NCI-H748 (cell line): ENCODE data around the gene MSH4.
A peak's percentile ranks its signal among the peaks of the same experiment; 100 is the strongest.
"Not testable (repeated sequence)": the region's sequence is repeated elsewhere in the genome, so short reads cannot be mapped to it uniquely, and the experiment has no call there.

Source experiments
- DNase-seq: peaks from one replicate; lab custom pipeline; 2025; ENCODE audit not compliant: unreplicated experiment; lab: John Stamatoyannopoulos, UW

Gene MSH4

DNA sequence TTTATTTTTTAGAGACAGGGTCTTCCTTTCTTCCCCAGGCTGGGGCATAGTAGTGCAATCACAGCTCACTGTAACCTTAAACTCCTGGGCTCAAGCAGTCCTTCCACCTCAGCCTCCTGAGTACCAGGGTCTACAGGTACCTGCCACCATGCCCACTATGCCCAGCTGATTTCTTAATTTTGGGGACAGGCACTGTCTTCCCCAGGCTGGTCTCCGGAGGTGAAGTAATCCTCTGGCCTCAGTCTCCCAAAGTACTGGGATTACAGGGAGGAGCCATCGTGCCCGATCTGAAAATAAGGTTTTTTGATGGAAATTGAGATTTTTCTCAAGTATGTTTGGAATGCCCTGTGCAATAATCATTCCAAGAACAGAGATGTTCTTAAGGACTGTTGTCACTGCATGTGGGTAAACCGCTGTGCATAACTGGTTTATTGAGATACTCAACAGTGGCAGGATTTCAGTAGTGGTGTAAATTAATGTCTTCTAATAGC is 934 bp upstream of the MSH4 start:
- no peak for DNase-seq

- DNase-seq, result no peak
Observed at GRCh38 chr1:75797273-75797588, 549 bp downstream of the MSH4 start.

DNA sequence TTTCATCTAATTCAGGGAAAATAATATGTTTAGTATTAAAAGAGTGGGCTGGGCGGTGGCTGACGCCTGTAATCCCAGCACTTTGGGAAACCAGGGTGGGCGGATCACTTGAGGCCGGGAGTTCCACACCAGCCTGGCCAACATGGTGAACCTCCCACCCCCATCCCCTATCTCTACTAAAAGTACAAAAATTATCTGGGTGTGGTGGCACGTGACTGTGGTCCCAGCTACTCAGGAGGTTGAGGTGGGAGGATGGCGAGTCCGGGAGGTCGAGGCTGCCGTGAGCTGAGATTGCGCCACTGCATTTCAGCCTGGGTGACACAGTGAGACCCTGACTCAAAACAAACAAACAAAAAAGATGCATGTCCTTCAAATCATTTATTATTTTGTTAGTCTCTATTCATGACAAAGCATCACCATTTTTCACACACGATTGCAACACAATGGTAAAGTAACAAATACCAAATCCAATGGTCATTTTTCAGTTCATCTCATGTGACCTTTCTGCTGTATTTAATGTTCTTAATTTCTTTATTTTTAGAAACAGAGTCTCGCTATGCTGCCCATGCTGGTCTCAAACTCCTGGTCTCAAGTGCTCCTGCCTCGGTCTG is 1.0 kb downstream of the MSH4 start:
- DNase-seq, result no peak

GRCh38 chr1:75801480-75801879 is 4.8 kb downstream of the MSH4 start:
- DNase-seq, result not testable (repeated sequence)

DNA sequence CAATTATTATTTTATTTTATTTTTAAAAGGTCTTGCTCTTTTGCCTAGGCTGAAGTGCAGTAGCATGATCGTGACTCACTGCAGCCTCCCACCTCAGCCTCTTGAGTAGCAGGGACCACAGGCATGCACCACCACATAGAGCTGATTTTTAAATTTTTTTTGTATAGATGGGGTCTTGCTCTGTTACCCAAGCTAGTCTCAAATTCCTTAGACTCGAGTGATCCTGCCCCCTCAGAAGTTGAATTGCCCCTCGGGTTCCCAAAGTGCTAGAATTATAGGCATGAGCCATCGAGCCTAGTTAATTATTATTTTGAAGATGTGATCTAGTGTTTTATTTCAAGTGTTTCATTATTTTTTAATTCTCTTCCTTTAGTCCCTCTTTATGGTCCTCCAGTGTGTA is 12.2 kb downstream of the MSH4 start:
- DNase-seq, result no peak

GRCh38 chr1:75810113-75810512 is 13.4 kb downstream of the MSH4 start:
- not testable (repeated sequence) for DNase-seq

DNA sequence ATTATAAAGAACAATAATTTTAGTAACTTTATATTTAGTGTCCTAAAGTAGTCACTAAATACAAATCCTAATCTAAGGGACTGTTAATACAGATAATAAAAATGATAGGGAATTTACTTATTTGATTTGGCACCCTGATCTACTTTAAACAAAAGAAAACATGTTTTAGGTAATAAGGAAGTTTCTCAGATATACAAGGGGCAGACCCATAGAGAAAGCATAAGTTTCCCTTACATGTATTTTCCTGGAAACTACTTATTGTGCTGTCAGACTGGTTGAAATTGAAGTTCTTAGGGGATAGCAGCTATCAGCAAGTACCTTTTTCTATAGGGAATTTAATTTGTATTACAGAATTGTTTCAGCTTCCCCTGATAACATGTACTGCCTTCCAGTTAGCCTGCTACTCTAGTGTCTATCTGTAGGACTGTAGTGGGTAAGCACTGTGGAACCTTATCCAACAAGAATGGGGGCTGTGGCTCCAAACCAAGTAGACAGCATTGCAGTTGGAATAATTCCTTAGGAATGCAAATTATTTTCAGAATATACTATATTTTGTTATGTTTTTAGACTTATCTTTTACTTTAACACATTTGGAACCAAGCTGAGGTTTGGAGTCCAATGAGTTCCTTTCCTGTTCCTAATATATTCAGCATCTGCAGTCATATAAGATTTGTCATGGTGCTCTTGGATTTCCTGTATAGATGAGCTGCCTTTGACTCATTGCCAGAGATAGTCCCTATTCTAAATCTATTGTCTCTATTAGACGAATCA is 14.7 kb downstream of the MSH4 start:
- DNase-seq, result no peak

DNA sequence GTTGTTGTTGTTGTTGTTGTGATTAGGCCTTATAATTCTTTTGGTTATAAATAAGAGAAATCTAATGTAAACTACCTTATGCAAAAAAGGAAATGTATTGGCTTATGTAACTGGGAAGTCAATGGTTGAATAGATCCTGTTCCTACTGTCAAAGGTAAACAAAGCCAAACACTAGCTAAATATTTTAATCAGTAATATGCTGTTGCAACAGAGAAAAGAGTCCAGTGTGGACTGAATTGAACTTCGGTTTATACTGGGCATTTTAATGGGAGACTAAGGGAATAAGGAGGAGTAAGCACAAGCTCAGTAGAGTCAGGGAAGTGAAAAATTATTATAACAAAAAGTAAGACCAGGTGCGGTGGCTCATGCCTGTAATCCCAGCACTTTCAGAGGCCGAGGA is 15.4 kb downstream of the MSH4 start:
- DNase-seq, result no peak

DNA sequence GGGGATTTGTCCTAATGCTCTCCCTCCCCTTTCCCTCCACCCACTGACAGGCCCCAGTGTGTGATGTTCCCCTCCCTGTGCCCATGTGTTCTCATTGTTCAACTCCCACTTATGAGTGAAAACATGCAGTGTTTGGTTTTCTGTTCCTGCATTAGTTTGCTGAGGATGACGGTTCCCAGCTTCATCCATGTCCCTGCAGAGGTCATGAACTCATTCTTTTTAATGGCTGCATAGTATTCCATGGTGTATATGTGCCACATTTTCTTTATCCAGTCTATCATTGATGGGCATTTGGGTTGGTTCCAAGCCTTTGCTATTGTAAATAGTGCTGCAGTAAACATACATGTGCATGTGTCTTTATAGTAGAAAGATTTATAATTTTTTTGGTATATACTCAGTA is 26.9 kb downstream of the MSH4 start:
- not testable (repeated sequence) for DNase-seq

DNA sequence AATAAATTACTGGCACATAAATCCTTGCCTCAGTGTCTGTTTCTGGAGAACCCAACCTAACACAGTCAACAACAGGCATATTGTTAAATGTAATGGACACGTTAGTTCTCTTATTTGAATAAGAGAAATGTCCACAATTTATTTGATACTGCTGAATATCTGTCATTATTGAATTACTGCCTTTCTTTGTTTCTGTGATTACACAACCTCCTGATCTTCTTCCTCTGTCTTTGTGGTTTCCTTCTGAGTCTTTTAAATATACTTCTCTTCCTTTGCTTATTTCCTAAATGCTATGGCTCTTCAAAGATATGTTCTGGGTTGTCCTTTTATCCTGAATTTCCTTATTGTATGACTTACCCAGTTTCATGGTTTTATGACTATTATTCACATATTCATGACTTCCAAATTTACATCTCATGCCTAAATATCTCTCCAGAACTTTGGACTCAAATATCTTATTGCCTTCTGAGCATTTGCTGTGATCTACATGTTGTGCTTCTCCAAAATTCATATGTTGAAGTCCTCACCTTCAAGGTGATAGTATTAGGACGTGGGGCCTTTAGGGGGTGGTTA is 39.9 kb downstream of the MSH4 start:
- DNase-seq, result no peak

- DNase-seq, result no peak
Observed at GRCh38 chr1:75838079-75838478, 41.4 kb downstream of the MSH4 start.

- DNase-seq, result no peak
Observed at GRCh38 chr1:75841421-75841820, 44.7 kb downstream of the MSH4 start.

DNA sequence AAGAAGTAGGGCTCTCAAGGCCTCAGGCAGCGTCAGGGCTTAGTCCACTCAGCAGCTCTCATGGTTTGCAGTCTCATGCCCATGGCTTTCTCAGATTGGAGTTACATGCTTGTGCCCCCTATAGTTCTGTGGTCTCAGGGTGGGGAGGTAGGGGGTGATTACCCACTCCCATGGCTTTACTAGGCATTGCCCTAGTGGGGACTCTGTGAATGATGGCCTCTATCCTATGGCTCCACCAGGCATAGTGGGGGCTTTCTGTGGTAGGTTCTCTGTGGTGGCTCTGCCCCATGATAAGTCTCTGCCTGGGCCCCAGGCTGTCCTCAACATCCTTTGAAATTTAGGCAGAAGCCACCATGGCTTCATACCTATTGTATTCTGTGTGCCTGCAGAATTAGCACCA is 48.9 kb downstream of the MSH4 start:
- no peak for DNase-seq

DNA sequence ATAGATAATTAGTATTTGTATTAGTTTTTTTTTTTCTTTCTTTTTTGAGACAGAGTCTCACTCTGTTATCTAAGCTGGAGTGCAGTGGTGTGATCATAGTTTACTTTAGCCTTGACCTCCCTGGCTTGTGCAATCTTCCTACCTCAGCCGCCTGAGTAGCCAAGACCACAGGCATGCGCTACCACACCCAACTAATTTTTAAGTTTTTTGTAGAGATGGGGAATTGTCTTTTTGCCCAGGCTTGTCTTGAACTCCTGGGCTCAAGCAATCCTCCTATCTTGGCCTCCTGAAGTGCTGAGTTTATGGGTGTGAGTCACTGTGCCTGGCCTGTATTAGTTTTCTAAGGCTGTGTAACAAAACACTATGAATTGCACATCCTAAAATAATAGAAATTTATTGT is 58.3 kb downstream of the MSH4 start:
- no peak for DNase-seq

- DNase-seq, result no peak
Observed at GRCh38 chr1:75855734-75856133, 59.1 kb downstream of the MSH4 start.

DNA sequence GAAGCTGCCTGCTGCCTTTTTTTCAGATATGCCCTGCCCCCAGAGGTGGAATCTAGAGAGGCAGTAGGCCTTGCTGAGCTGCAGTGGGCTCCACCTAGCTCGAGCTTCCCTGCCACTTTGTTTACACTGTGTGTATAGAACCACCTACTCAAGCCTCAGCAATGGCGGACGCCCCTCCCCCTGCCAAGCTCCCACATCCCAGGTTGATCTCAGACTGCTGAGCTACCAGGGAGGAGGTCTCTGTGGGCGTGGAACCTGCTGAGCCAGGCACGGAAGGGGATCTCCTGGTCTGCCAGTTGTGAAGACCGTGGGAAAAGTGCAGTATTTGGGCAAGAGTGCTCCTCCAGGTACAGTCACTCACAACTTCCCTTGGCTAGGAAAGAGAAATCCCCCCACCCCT is 65.1 kb downstream of the MSH4 start:
- DNase-seq, result peak; percentile 39

DNA sequence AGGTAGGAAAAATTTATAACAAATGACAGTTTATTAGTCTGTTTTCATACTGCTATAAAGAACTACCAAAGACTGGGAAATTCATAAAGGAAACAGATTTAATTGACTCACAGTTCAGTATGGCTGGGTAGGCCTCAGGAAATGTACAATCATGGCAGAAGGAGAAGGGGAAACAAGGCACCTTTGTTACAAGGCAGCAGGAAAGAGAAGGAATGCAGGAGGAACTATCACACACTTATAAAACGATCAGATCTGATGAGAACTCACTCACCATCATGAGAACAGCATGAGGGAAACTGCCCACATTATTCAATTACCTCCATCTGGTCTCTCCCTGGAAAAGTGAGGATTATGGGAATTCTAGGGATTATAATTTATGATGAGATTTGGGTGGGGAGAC is 74.3 kb downstream of the MSH4 start:
- DNase-seq, result no peak

DNA sequence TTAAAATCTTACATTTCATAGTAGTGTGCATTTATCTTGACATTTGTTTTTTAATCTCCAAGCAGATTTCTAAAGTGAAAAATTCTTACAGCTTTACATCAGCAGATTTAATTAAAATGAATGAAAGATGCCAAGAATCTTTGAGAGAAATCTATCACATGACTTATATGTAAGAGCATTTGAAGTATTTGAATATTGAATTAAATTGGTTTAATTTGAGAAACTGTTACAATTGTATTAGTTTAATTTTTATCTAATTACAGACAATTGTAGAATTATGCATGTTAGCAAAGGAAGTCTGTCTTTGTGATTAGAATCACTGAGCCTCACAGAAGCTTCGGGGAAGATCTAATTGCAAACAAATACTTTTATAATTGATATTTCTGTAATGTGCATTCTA is 83.3 kb downstream of the MSH4 start:
- DNase-seq, result no peak

DNA sequence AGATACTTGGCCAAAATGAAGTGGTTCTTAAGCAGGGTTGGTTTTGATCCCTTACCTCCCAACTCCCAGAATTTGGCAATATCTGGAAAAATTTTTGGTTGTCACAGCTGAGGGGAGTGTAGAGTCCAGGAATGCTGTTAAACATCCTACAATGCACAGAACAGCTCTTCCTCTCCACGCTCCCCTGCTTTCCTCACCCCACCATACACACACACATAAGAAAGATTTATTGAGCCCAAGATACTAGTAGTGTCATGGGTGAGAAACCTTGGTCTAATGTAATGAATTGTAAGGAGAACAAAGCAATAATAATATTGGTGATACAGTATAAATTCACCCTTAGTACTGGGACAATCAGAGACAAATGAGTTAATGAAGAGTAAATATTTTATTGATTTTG is 87.8 kb downstream of the MSH4 start:
- no peak for DNase-seq

- no peak for DNase-seq
Observed at GRCh38 chr1:75901371-75901770, 104.7 kb downstream of the MSH4 start.

GRCh38 chr1:75908717-75909152 is 112.1 kb downstream of the MSH4 start:
- peak; percentile 63 for DNase-seq

DNA sequence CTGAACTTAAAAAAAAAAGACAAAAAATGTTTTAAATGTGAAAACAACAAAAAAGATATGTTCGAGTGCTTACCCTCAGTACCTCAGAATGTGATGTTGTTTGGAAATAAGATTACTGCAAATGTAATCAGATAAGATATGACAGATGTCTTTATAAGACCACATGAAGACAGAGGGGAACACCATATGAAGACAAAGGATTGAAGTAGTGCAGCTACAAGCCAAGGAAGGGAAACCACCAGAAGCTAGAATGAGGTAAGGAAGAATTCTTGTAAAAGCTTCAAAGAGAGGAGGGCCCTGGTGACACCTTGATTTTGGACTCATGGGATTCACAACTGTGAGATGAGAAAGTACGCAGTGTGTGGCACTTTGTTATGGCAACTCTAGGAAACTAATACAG is 120.2 kb downstream of the MSH4 start:
- DNase-seq, result no peak
